Retinal pigment epithelial cell (primary cell): ENCODE results near the gene IL20RB.

Source experiments
- DNase-seq: peaks from one replicate; pipeline ENCODE4 v3.0.0-alpha.2; 2010; ENCODE audit warnings: low read depth
- H3K4me3 ChIP-seq: 2 replicates; pipeline ENCODE4 v1.5.1; 2011; ENCODE audit warnings: mild to moderate bottlenecking, low read length, control low read depth, moderate library complexity
- TF ChIP-seq, protein P1 (sequence below): conservative IDR thresholded peaks from 2 replicates; pipeline ENCODE4 v1.5.1; 2011; ENCODE audit warnings: low read depth, low read length, control low read depth, inconsistent platforms

Gene IL20RB

DNA sequence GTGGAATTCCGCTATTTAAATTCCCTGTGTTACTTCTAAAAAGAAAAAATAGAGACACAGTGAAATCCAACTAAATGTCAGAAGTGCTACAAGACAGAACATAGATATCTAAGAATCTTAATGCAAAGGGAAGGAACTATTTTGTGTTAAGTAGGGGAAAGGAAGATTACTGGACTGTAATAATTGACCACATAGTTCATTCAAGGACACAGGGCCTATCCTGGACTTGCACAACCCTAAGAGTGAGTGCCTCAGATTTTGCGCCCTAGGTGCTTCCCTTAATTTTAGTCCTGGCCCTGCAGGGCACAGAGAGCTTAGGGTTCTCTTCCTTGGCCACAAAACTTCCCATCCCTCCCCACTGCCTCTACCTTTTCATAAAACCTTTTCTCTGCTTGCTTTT is 3.5 kb upstream of the IL20RB start:
- no peak for DNase-seq
- H3K4me3 ChIP-seq, result no peak overlapping the region
- TF ChIP-seq, protein P1, sequence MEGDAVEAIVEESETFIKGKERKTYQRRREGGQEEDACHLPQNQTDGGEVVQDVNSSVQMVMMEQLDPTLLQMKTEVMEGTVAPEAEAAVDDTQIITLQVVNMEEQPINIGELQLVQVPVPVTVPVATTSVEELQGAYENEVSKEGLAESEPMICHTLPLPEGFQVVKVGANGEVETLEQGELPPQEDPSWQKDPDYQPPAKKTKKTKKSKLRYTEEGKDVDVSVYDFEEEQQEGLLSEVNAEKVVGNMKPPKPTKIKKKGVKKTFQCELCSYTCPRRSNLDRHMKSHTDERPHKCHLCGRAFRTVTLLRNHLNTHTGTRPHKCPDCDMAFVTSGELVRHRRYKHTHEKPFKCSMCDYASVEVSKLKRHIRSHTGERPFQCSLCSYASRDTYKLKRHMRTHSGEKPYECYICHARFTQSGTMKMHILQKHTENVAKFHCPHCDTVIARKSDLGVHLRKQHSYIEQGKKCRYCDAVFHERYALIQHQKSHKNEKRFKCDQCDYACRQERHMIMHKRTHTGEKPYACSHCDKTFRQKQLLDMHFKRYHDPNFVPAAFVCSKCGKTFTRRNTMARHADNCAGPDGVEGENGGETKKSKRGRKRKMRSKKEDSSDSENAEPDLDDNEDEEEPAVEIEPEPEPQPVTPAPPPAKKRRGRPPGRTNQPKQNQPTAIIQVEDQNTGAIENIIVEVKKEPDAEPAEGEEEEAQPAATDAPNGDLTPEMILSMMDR, result no peak

DNA sequence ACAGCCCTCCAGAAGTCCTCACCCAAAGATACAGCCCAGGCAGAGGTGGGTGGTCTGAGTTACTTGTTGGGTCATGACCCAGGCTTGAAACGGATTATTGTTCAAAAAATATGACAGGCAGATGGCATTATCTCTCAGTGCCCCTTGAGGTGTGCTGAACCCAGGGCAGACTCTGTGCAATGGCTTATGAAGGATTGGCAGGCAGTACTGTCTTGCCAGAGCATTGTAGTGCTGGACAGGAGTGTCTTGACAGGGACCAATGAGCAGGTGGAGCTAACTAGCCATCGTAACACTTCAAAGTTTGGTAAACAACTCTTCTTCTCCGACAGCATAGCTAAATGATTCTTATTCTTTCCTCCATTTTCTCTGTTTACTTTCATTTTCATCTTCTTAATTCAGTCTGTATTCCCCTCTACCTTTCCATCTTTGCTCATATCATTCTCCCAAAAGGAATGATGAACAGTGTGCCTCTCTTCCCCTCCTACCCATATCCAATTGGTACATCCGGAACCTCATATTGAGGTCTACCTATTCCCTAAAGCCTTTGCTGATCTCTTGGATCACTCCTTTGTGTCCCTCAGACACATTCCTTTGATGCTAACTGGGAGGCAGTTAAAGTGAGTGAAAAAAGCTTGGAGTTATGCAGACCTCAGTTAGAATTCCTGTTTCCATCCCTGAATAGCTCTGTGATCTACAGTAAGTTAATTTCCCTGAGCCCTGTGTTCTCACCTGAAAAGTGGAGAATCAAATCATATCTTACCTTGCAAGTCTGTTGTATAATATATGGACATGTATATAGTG is 2.6 kb upstream of the IL20RB start:
- DNase-seq, result no peak
- TF ChIP-seq, protein P1, result no peak
- no peak overlapping the region for H3K4me3 ChIP-seq

GRCh38 chr3:136955813-136956212 is 2.0 kb upstream of the IL20RB start:
- DNase-seq, result no peak
- H3K4me3 ChIP-seq, result no peak overlapping the region
- TF ChIP-seq, protein P1, result no peak

GRCh38 chr3:136956971-136957370 is 812 bp upstream of the IL20RB start:
- no peak for DNase-seq
- TF ChIP-seq, protein P1, result no peak
- no peak overlapping the region for H3K4me3 ChIP-seq

GRCh38 chr3:136958939-136959338 is 1.2 kb downstream of the IL20RB start:
- no peak for DNase-seq
- no peak overlapping the region for H3K4me3 ChIP-seq
- TF ChIP-seq, protein P1, result no peak

DNA sequence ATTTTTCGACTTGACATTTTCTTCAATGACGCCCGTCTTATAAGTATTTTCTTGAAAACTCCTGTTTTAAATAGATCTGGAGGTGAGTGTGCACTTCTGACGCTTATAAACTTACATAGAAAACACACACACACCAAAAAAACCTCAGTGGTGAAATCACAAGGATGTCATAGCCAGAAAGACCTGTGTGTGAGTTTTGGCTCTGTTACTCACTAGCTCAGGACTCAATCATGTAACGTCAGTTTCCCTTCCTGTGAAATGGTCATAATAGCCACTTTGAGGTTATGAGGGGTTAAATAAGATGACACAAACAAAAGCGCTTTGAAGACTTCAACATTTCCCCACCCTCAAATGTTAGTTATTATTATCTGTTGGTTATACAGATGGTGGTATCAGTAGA is 1.8 kb downstream of the IL20RB start:
- TF ChIP-seq, protein P1, result no peak
- DNase-seq, result no peak
- no peak overlapping the region for H3K4me3 ChIP-seq
